Gastroesophageal sphincter (tissue), 3 donors: Measurements from ENCODE around the gene GRPEL2.

ENCODE experiments used
- CTCF ChIP-seq, 4 experiments: fragments of 200-600 bp in 2 of 4; fragments of 450-650 bp in 2 of 4; sonication (generic) in 1 of 4; IDR thresholded peaks; one replicate each; pipeline ENCODE4 v1.5.1; 2017 to 2019; ENCODE audit warnings: antibody characterized with exemption in 4 of 4, mild to moderate bottlenecking in 2 of 4, moderate library complexity in 2 of 4
- EP300 ChIP-seq: sonication (generic); formaldehyde crosslinking; IDR thresholded peaks from one replicate; pipeline ENCODE4 v1.6.1; 2017; ENCODE audit warnings: antibody characterized with exemption, mild to moderate bottlenecking
- POLR2A ChIP-seq, 2 donors: fragments of 450-650 bp; IDR thresholded peaks; one replicate each; pipeline ENCODE4 v1.6.1; 2017; ENCODE audit warnings: antibody characterized with exemption in 2 of 2, mild to moderate bottlenecking in 2 of 2, moderate library complexity in 1 of 2
- POLR2AphosphoS5 ChIP-seq: sonication (generic); formaldehyde crosslinking; IDR thresholded peaks from one replicate; pipeline ENCODE4 v1.6.1; 2017; ENCODE audit warnings: antibody characterized with exemption

GRCh38 chr5:149400304-149400703 is 55.0 kb downstream of the GRPEL2 start:
- no peak for TF ChIP-seq CTCF (IDR thresholded peaks at IDR 0.05)
- no peak for TF ChIP-seq POLR2A (IDR thresholded peaks at IDR 0.05)
- no peak for TF ChIP-seq EP300
- TF ChIP-seq POLR2AphosphoS5, result no peak
